Panc1 (cell line): ENCODE measurements around the gene ADAMTS9. TPM values are rescaled to one million over a fixed set of nuclear protein-coding genes. Genes with fewer than 3 reads are reported as not detected.

ENCODE experiments used
- ATAC-seq: fragments of 200-7000 bp; cut with Tn5 transposase; 2 replicates; pipeline ENCODE4 v1.9.1; 2020; ENCODE audit warnings: mild to moderate bottlenecking, moderate library complexity
- BruUV-seq: library from RNA; stranded (reverse); fragments of 400-500 nt; replicated peaks from 2 replicates; lab custom pipeline; 2021; lab: Mats Ljungman, UMichigan
- CTCF ChIA-PET: fragments of 300-600 bp; sonication (Branson Sonifier 250); formaldehyde crosslinking; loops from one replicate; lab custom pipeline; 2022; ENCODE audit warnings: antibody characterized with exemption; lab: Charles Lee
- POLR2A ChIA-PET: fragments of 300-600 bp; sonication (Branson Sonifier 250); formaldehyde crosslinking; loops from one replicate; lab custom pipeline; 2022; ENCODE audit warnings: antibody characterized with exemption; lab: Charles Lee
- DNase-seq: peaks from one replicate; pipeline ENCODE4 v3.0.0-alpha.2; 2010; ENCODE audit warnings: low read depth, low spot score
- H3K27ac ChIP-seq: 2 replicates; pipeline ENCODE4 v1.5.1; 2011; ENCODE audit warnings: mild to moderate bottlenecking, low read length, inconsistent platforms
- H3K27me3 ChIP-seq: fragments of 200-500 bp; sonication (Bioruptor generic); 2 replicates; pipeline ENCODE4 v1.6.0; 2014; ENCODE audit warnings: low read length, inconsistent platforms; ENCODE audit not compliant: control insufficient read depth, insufficient read depth
- H3K36me3 ChIP-seq: fragments of 200-500 bp; sonication (Bioruptor generic); 2 replicates; pipeline ENCODE4 v1.5.1; 2014; ENCODE audit warnings: inconsistent platforms, mild to moderate bottlenecking, low read length, moderate library complexity; ENCODE audit not compliant: control insufficient read depth, insufficient read depth
- H3K4me1 ChIP-seq: 2 replicates; pipeline ENCODE4 v1.5.1; 2011; ENCODE audit warnings: inconsistent platforms, mild to moderate bottlenecking, low read length, moderate library complexity; ENCODE audit not compliant: control insufficient read depth, insufficient read depth
- H3K4me3 ChIP-seq, 2 experiments: 2 replicates each; pipeline ENCODE4 v1.5.1; 2011 to 2012; ENCODE audit warnings: low read depth in 2 of 2, low read length in 2 of 2, mild to moderate bottlenecking in 2 of 2, inconsistent platforms in 1 of 2, moderate library complexity in 1 of 2
- H3K9me3 ChIP-seq: fragments of 200-500 bp; sonication (Bioruptor generic); 2 replicates; pipeline ENCODE4 v1.5.1; 2014; ENCODE audit warnings: low read depth, mild to moderate bottlenecking, inconsistent platforms, low read length, moderate library complexity; ENCODE audit not compliant: control insufficient read depth, insufficient read depth
- POLR2AphosphoS5 ChIP-seq: IDR thresholded peaks from 2 replicates; pipeline ENCODE4 v1.6.1; 2012; ENCODE audit warnings: mild to moderate bottlenecking, low read depth, low read length, moderate library complexity
- SIN3A ChIP-seq: IDR thresholded peaks from 2 replicates; pipeline ENCODE4 v1.6.1; 2012; ENCODE audit warnings: low read depth, mild to moderate bottlenecking, low read length, moderate library complexity, borderline replicate concordance; ENCODE audit not compliant: insufficient read depth
- TCF7L2 ChIP-seq: IDR thresholded peaks from 2 replicates; pipeline ENCODE4 v1.6.1; 2011; ENCODE audit warnings: mild to moderate bottlenecking, low read depth, low read length, inconsistent platforms
- in situ Hi-C: cut with HindIII; loops from 2 replicates; pipeline ENCODE4 v1.10.0; 2016; ENCODE audit warnings: low sequenced_read_pairs, low pct_unique_long_range_greater_than_20kb
- intact Hi-C: fragments of 100-400 bp; cut with micrococcal nuclease; formaldehyde crosslinking; loops from one replicate; pipeline ENCODE4 v1.10.0; 2022; ENCODE audit not compliant: unreplicated experiment
- total RNA-seq: library from RNA; stranded (reverse); gene quantifications from one replicate; pipeline ENCODE4 v1.2.1, GENCODE V29; 2021; ENCODE audit not compliant: unreplicated experiment
- TF ChIP-seq, protein P1 (sequence below), 2 experiments: IDR thresholded peaks; 2 replicates each; pipeline ENCODE4 v1.6.1; 2011 to 2012; ENCODE audit warnings: low read depth in 2 of 2, control low read depth in 1 of 2, low read length in 1 of 2, mild to moderate bottlenecking in 1 of 2, moderate library complexity in 1 of 2; ENCODE audit not compliant: insufficient read depth in 1 of 2
- TF ChIP-seq, protein P2 (sequence below): fragments of 450-650 bp; IDR thresholded peaks from 2 replicates; pipeline ENCODE4 v1.5.1; 2017; ENCODE audit warnings: mild to moderate bottlenecking

The ADAMTS9 gene
- total RNA-seq, 1 experiment from 2014 or later, result 0.05 TPM

DNA sequence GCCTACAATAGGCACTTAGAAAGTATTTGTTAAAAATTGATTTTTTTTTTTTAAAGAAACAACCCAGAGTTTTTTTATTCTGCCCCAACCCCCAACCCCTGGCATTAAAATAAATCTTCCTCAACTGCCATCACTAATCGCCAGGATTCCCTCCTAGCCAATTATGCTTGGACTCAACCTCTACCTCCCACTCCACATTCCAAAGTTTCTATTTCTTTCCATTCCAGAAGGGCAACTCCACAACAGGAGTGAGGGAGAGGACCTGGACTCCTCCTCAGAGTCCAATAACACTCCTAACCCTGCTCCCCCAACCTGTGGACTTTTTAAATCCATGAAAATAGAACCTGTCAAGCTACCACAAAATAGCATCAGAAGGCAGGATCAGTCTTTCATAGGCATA, 99.4 kb downstream of the ADAMTS9 start:
- BruUV-seq, result no TSS peak
- no peak overlapping the region for H3K4me3 ChIP-seq
- no peaks in the 10 kb centered on the region for H3K27me3 ChIP-seq
- H3K4me1 ChIP-seq, result no peaks in the 10 kb centered on the region
- ChIA-PET POLR2A (no interaction called here), CTCF (no interaction called here)
- intact Hi-C loops (no loop called here), in situ Hi-C loops (no loop called here)
- no peak for DNase-seq
- no peaks in the 10 kb centered on the region for H3K36me3 ChIP-seq
- no peak for ATAC-seq
- TF ChIP-seq, protein P1, sequence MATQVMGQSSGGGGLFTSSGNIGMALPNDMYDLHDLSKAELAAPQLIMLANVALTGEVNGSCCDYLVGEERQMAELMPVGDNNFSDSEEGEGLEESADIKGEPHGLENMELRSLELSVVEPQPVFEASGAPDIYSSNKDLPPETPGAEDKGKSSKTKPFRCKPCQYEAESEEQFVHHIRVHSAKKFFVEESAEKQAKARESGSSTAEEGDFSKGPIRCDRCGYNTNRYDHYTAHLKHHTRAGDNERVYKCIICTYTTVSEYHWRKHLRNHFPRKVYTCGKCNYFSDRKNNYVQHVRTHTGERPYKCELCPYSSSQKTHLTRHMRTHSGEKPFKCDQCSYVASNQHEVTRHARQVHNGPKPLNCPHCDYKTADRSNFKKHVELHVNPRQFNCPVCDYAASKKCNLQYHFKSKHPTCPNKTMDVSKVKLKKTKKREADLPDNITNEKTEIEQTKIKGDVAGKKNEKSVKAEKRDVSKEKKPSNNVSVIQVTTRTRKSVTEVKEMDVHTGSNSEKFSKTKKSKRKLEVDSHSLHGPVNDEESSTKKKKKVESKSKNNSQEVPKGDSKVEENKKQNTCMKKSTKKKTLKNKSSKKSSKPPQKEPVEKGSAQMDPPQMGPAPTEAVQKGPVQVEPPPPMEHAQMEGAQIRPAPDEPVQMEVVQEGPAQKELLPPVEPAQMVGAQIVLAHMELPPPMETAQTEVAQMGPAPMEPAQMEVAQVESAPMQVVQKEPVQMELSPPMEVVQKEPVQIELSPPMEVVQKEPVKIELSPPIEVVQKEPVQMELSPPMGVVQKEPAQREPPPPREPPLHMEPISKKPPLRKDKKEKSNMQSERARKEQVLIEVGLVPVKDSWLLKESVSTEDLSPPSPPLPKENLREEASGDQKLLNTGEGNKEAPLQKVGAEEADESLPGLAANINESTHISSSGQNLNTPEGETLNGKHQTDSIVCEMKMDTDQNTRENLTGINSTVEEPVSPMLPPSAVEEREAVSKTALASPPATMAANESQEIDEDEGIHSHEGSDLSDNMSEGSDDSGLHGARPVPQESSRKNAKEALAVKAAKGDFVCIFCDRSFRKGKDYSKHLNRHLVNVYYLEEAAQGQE (IDR thresholded peaks at IDR 0.05; ENCODE audit: insufficient read depth in 1 of 2, low read depth in 2 of 2, low read length in 1 of 2), result no peak
- TF ChIP-seq SIN3A (no peak), TCF7L2 (no peak)
- H3K27ac ChIP-seq, result no peak overlapping the region
- H3K9me3 ChIP-seq, result no peaks in the 10 kb centered on the region

DNA sequence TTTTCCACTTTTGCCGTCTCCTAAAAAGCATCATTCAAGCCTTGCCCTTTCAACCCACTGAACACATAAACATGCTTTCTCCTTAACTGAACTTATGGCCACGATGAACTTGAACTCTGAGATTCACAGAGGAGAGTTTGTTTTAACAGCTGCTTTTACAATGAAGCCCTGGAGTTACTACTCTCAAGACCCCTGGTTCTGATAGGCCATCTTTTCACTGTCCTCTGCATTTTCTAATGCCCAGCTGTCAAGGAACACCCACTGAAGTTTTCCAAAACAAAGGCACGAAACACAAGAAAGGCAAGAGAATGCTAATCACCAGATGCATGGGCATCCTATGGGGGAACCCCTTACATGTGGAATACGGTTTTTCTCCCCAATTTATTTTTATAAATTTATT, 100.8 kb downstream of the ADAMTS9 start:
- Histone ChIP-seq H3K27ac (no peak overlapping the region), H3K4me3 (no peak overlapping the region), H3K27me3 (no peaks in the 10 kb centered on the region), H3K4me1 (no peaks in the 10 kb centered on the region), H3K9me3 (no peaks in the 10 kb centered on the region), H3K36me3 (no peaks in the 10 kb centered on the region)
- ChIA-PET CTCF (no interaction called here), POLR2A (no interaction called here)
- TF ChIP-seq SIN3A (no peak), POLR2AphosphoS5 (no peak), TCF7L2 (no peak)
- TF ChIP-seq, protein P2, sequence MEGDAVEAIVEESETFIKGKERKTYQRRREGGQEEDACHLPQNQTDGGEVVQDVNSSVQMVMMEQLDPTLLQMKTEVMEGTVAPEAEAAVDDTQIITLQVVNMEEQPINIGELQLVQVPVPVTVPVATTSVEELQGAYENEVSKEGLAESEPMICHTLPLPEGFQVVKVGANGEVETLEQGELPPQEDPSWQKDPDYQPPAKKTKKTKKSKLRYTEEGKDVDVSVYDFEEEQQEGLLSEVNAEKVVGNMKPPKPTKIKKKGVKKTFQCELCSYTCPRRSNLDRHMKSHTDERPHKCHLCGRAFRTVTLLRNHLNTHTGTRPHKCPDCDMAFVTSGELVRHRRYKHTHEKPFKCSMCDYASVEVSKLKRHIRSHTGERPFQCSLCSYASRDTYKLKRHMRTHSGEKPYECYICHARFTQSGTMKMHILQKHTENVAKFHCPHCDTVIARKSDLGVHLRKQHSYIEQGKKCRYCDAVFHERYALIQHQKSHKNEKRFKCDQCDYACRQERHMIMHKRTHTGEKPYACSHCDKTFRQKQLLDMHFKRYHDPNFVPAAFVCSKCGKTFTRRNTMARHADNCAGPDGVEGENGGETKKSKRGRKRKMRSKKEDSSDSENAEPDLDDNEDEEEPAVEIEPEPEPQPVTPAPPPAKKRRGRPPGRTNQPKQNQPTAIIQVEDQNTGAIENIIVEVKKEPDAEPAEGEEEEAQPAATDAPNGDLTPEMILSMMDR, result no peak
- TF ChIP-seq, protein P1 (IDR thresholded peaks at IDR 0.05; ENCODE audit: insufficient read depth in 1 of 2, low read depth in 2 of 2, low read length in 1 of 2), result no peak
- intact Hi-C loops (no loop called here), in situ Hi-C loops (no loop called here)
- DNase-seq, result no peak
- no peak for ATAC-seq
- no TSS peak for BruUV-seq
